Daoy (cell line): ENCODE measurements around the gene ADH1C. TPM values are rescaled to one million over a fixed set of nuclear protein-coding genes. Genes with fewer than 3 reads are reported as not detected.
"Not testable (repeated sequence)": the region's sequence is repeated elsewhere in the genome, so short reads cannot be mapped to it uniquely, and the experiment has no call there.

Experiments
- DNase-seq: peaks from one replicate; pipeline ENCODE4 v3.0.0-alpha.2; 2015; ENCODE audit warnings: low read depth
- total RNA-seq: library from RNA; depleted of rRNA; stranded (reverse); fragments of >200 nt; shearing (Covaris generic); gene quantifications from 2 replicates; pipeline ENCODE4 v1.2.3, GENCODE V29; 2014

The ADH1C gene
- total RNA-seq, 1 experiment from 2014 or later = not detected

DNA sequence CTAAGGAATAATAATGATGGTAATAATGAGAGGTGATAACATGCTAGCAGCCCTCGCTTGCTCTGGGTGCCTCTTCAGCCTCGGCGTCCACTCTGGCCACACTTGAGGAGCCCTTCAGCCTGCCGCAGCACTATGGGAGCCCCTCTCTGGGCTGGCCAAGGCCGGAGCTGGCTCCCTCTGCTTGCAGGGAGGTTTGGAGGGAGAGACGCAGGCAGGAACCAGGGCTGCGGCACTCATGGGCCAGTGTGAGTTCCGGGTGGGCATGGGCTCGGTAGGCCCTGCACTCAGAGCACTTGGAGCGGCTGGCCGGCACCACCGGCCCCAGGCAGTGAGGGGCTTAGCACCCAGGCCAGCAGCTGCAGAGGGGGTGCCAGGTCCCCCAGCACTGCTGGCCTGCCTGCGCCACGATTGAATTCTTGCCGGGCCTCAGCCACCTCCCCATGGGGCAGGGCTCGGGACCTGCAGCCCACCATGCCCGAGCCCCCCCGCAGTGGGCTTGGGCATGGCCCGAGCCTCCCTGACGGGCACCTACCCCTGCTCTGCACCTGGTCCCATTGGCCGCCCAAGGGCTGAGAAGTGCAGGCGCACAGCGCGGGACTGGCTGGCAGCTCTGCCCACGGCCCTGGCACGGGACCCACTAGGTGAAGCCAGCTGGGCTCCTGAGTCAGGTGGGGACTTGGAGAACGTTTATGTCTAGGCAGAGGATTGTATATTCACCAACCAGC lies 7.1 kb upstream of the ADH1C start:
- DNase-seq = no peak

DNA sequence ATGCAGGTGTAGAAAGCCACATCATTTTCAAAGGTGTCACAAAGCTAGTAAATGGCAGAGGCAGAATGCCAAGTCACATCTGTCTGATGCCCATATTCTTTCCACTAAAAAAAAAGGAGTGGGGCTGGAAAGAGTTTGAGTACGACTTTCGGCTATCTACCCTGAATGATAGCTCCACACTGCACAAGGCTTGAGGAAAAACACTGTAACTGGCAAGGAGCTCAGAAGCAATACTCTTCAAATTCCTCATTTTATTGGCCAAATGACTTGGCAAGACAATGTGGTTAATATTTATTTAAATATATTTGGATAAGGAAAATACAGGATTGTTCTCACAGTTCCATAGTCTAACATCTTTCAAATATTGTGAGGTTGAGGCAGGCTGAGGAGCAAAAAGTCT lies 5.4 kb upstream of the ADH1C start:
- DNase-seq = no peak

DNA sequence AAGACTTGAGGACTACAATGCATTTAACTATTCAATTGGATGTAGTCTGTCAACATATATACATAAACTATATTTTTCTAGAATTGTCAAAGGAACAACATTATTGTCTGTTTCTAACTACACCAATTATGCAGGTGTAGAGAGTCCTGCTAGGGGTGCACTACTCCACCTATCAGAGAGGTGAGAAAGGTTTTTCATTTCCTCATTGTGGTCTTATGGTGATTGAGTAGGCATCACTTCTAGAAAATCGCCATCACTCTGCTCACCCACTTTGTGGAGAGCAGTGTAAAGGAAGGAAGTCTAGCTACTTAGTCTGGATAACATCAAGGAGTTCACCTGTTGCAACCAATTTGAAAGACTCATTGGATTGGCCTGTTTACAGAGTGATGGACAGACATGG lies 4.4 kb upstream of the ADH1C start:
- DNase-seq = no peak

DNA sequence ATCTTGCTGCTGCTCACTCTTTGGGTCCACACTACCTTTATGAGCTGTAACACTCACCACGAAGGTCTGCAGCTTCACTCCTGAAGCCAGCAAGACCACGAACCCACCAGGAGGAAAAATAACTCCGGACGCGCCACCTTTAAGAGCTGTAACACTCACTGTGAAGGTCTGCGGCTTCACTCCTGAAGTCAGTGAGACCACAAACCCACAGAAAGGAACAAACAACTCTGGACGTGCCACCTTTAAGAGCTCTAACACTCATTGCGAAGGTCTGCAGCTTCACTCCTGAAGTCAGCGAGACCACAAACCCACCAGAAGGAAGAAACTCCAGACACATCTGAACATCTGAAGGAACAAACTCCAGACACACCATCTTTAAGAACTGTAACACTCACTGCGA lies 3.6 kb upstream of the ADH1C start:
- not testable (repeated sequence) for DNase-seq

DNA sequence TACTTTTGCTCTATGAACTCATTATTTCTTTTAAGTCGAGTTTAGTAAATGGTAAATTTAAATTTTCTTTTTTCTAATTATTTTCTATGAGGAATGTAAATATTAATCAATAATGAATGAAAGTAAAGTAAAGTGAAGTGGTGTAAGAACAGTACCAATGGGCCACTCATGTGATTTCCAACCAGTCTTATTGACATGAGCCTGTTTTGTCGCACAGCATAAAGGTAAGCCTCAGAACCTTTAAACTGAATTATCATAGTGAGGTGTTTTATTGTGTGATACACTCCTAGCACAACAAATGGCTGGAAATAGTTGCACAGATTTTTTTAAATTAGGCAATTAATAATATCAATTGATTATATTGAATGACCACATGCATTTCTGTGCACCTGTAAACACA lies 1.1 kb downstream of the ADH1C start:
- no peak for DNase-seq

DNA sequence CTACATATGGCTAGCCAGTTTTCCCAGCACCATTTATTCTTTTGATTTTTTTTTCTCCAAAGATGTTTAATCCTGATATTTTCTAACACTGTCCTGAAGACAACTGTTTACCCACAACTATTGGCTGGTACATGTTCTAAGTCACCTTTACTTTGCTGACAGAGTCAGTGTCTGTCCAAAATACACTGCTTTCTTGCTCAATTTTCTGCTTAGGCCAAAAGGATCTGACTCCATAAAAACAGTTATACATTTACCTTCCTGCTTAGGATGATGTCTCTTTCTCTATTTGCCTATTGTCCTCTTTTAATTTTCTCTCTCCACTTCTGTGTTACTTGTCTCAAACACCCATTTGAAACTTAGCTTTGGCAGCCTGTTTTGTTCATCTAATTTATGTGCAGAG lies 3.2 kb downstream of the ADH1C start:
- no peak for DNase-seq

DNA sequence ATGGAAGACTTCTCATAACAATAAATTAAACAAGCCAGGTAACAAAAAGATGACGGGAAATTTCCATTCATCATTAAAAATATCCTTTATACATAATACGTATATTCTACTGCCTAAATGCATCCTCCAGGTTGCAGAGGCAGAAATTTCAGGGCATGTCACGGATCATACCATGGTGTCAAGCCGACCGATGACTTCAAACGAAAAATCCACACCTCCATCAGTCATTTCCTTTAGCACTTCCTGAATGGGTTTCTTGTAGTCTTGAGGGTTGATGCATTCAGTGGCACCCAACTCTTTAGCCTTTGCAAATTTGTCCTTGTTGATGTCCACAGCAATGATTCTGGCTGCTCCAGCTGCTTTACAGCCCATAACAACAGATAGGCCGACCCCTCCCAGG lies 9.9 kb downstream of the ADH1C start:
- not testable (repeated sequence) for DNase-seq

DNA sequence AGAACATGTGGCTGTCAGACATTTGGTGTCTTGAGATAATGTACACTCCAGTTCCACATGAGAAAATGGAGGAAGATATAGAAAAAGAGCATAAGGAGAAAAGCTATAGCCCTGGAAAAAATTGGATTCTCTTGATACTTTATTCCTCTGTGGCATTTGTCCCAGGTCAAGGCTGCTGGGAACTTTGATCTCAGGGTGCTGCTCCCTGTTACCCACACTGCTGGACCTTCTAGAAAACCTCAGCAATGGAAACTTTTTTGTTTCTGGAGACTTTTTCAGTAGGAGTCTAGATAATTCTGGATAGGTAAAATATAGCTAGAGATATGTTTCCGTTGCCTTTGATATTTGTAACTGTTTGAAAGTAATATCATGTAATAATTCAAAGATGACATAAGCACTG lies 11.1 kb downstream of the ADH1C start:
- DNase-seq = no peak

DNA sequence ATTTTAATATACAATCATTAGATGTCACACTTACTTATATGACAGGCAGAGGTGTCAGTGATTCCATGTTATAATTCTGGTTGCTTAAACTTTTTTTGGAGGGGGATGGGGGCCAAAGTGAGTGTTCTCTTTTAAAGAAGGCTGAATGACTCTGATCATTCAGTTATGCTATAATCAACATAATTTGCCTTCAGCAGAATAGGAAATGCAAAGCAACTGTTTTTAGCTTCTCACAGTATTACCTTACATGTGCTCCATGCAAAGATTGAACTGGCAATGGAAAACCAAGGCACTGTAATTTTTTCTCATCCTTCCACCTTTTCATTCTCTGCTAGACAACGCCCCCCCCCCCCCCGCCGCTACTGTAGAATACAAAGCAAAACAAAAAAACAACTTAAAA lies 13.4 kb downstream of the ADH1C start:
- no peak for DNase-seq

DNA sequence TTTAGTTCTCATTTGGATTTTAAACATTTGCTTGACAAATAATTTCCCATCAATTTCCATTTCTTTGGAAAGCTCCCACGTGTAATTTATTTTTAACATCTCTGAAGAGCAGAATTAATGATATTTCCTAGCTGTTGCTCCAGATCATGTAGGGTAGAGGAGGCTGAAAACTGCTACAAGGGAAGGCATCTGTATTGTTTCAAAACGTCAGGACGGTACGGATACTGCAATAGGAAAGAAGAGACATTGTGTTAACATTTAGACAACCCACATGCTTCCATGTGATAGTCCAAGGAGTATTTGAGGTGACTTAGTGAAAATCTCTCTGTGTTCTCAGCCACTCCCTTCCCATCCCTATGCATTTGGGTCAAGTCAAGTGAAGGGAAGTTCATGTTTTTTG lies 16.0 kb downstream of the ADH1C start:
- no peak for DNase-seq

DNA sequence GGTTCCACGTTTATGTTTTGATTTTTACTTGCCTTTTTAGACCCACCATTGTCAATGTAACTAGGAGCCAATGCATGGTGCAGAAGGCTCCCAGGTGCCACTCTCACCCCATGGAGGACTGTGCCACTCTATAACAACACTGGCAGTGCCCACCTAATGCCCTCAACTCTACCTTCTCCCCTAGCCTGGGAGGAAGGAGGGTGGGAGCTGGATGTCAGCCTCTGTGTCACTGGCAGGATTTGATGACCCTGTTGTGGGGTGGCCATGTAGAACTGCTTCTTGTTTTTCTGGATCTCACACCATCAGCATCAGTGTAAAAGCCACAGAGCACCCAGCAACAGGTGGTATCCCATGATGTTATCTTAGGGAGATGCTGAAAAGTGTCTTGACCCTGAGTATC lies 17.7 kb downstream of the ADH1C start:
- DNase-seq = no peak

DNA sequence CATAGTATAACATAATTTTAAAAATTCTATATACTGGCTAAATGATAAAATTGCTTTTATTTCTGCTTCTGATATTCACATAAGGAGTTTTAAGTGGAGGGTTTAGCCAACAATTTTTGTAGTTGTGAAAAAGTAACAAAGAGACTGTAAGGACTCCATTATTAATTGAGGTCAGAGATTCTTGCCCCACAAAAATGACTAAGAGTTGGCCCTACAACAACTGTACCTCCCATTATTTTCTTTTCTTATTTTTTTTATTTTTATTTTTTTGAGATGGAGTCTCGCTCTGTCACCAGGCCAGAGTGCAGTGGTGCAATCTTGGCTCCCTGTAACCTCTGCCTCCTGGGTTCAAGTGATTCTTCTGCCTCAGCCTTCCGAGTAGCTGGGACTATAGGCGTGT lies 21.9 kb downstream of the ADH1C start:
- DNase-seq = no peak

DNA sequence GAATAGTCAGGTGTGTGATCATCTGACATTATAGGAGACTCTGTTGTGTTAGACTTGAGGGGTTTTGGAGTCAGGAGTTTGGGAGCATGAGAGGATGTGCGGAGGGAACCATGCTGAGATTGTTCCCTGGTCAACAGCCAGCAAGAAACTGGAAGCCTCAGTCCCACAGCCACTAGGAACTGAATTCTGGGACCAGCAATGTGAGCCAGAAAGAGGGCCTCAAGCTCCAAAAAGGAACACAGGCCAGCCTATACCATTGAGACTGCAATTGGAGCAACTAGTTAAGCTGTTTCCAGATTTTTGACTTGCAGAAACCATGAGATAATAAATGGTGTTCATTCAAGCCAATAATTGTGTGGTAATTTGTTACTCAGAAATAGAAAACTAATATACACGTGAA lies 22.7 kb downstream of the ADH1C start:
- no peak for DNase-seq

DNA sequence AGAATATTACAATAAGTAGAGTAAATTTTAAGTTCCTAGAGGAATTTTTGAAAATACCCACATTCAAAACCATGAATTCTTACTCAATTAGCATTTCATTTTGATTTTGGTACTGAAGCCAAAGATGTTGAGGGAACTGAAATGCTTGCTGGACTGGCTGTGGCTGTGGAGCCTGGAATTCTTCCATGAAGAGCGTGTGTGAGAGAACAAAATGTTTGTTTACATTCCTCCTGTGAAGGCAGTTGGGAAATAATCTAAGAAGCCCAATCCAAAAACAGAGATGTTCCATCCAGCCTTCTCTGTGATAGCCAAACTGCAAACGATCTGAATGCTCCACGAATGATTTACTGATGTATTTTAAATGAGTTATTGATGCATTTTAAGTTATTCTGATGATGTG lies 27.6 kb downstream of the ADH1C start:
- no peak for DNase-seq

DNA sequence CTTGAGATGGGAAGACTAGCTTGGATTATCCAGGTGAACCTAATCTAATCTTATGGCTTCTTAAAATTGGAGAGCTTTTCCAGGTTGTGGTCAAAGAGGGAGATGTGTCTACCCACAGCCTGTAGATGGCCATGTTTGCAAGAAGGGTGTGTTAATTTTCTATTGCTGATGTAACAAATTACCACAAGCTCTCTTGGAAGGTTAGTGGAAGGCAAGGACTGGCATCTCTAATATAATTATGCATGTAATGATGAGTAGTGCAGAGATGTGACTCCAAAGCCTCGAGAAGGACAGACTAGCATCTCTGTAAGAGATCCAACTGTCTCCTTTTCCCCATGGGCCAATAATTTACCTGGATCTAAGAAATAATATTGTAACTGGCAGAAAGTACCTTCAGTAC lies 28.2 kb downstream of the ADH1C start:
- DNase-seq = no peak

DNA sequence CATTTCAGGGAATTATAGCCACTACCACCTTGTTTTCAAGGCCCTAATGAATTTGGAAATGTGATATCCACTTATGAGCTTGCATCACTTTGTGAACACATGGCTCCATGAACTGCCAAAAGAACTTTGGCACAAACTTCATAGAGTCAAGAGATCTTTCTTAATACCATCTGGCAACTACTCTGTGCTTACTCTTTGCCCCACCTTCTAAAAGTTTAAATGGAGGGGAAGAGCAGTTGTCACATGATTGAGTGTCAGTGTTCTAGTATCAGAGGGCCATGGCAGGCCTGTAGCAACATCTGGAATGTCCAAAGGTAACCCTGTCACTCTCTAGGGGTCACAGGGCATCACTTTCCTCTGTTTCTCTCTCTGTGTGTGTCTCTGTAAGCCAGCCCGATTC lies 28.8 kb downstream of the ADH1C start:
- DNase-seq = no peak

DNA sequence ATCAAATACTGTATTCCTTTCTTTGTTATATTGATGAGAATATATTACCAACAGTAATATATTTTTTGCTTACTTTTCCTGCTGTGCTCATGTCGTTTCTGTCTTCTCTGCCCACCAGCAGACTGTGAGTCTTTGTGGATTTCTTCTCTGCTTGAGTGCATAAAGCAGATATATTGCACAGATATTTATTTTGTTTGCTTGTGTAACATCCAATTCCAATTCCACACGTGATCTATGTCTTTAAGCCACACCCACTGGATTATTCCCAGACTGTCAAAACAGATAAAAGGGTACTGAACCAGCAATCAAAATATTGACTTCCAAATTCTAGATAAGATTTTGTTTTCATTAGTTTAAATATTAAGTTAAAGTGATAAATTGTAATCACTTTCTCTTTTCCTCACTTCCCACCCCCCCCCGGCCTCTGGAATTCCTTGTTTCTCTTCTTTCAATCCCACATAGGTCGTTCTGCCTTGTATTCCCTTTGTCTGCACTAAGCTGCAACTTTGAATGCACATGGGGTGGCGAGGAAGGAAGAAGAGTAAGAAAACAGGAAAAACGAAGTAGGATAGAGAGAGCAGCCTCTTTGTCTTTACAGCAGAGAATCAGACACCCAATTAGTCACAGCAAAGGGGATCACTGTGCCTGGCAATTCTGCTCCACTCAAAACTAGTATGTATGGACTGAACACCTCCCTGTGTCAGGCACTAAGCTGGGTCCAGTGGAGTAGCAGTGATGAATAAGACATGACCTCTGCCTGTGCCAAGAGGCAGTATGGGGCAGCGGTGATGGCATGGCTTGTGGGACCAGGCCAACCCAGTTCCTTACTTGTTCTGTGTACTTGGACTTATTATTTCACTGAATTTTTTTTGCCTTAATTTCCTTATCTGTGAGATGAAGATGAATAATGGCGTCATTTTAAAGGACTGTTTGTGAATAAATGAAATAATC lies 31.0 kb downstream of the ADH1C start, which contains the start of gene ADH1B:
Gene ADH1B, minus strand, starts transcription at position 161 of the 951 bp plus-strand sequence. Its CDS starts 70 bp downstream, at position 91.
- DNase-seq = no peak

DNA sequence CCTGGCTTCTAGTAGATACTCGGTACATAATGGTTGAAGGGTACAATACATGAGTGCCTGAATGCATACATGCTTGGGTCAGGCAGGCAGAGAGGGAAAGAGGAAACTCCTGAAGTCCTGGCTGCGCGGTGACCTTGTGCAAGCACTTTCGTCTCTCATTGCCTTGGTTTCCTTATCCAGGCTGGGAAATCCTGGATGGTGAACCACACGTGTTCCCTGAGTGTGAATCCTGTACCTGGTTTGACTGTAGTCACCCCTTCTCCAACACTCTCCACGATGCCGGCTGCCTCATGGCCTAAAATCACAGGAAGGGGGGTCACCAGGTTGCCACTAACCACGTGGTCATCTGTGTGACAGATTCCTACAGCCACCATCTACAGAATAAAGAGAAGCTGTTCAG lies 34.7 kb downstream of the ADH1C start:
- DNase-seq = not testable (repeated sequence)

DNA sequence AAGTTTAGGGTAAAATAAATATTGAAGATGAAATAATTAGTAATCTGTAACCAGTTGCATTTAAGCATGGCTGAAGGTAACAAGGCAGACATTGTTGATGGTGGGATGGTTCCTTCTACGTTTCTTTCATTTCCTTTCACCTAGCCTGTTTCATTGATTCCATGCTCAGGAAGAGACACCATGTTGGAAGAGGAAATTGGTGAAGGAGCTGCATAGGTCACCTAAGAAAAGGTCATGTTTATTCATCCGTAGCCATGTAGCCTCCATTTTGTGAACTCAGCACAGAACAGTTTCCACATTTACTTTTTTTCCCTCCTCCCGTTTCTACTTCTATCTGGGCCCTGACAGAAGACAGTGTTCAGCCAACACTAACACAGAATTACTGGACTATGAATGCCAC lies 35.2 kb downstream of the ADH1C start:
- no peak for DNase-seq

DNA sequence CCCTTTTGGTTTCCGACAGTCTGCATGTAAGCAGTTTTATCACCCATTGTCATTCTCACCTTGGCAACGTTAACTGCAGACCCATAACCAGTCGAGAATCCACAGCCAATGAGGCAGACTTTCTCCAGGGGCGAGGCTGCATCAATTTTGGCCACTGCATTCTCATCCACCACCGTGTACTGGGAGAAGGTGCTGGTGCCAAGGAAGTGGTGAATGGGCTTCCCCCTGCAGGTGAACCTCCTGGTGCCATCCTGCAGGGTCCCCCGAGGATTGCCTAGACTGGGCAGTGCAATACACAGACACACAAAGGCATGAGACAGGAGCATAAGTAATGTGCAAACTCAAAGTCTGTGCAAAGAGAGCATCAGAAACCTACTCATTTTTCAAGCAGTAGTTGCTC lies 36.7 kb downstream of the ADH1C start:
- DNase-seq = no peak

DNA sequence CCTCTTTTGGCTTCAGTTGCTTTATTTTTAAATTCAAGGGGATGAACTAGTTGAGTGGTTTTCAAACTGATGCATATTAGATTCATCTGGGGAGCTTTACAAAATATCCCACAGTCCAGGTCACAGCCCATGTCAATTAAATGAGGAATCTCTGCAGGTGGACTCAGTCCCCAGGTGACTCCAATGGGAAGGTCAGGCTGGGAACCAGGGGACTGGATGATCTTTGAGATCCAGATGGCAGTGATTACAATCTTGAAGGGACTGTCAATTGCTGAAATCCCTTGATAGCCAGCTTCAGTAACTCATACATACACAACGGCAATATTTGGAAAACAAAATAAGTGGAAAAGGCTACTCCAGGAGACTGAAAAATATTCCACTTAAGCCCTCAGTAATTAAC lies 38.3 kb downstream of the ADH1C start:
- DNase-seq = no peak

DNA sequence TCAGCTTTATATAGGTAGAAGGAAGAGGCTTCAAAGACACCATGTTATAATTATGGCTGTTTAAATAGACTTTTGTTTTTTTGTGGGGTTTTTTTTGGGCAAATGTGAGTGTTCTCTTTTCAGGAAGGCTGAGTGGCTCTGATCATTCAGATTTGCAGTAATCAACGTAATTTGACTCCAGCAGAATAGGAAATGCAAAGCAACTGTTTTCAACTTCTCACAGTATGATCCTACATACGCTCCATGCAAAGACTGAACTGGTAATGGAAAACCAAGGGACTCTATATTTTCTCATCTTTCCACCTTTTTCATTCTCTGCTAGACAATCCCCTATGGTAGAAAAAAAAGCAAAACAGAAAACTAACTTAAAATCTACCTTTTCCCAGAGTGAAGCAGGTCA lies 42.2 kb downstream of the ADH1C start:
- DNase-seq = no peak
